ENCODE measurements around the gene LEKR1. TPM values are rescaled to one million over a fixed set of nuclear protein-coding genes. Genes with fewer than 3 reads are reported as not detected.

Gene LEKR1
- total and polyA plus RNA-seq, 2 of the 13 experiments (the other 11 are each of a cell fraction or from before 2014, with no cell fraction given), result 0.49 to 1.5 TPM

GRCh38 chr3:157066335-157067098, 240.4 kb downstream of the LEKR1 start:
- ChIA-PET POLR2A (interaction anchor here (1.9 kb wide), 1 partner anchor 22 kb away, joined by 5 read pairs; no protein-coding TSS in a partner anchor), CTCF (ENCODE audit: low intra/inter-chr PET ratio, low total read pairs) (no interaction called here)
- BruUV-seq (replicated peaks), result no TSS peak
- H3K36me3 ChIP-seq (replicated peaks in 1 of 2; ENCODE audit: control insufficient read depth in 1 of 2, insufficient read depth in 2 of 2, low read length in 2 of 2), result no peaks in the 10 kb centered on the region
- 36% methylated on average over 6 of the region's 11 CpGs for WGBS (ENCODE audit: low lambda C conversion rate)
- FAIRE-seq, result no peak
- peaks cover 2 to 12% of the 10 kb centered on the region in 2 experiments; a peak in 3 of 5 replicates for H3K27me3 ChIP-seq (ENCODE audit: control insufficient read depth in 1 of 2, insufficient read depth in 2 of 2, low read length in 2 of 2)
- no peak overlapping the region for H3K4me3 ChIP-seq (replicated peaks in 1 of 3; ENCODE audit: insufficient read depth in 1 of 3, low read depth in 2 of 3, low read length in 3 of 3)
- no peak overlapping the region for H2AFZ ChIP-seq (ENCODE audit: low read length)
- H3K9ac ChIP-seq (ENCODE audit: insufficient read depth, low read depth, low read length), result no peak overlapping the region
- H3K79me2 ChIP-seq (ENCODE audit: insufficient read depth, low read length), result no peaks in the 10 kb centered on the region
- no peak for TF ChIP-seq NFIB (CRISPR knock-in tag; IDR thresholded peaks at IDR 0.05; ENCODE audit: borderline replicate concordance)
- TF ChIP-seq IKZF5 (CRISPR knock-in tag; IDR thresholded peaks at IDR 0.05), result no peak
- no peak for TF ChIP-seq BCL6 (CRISPR knock-in tag; IDR thresholded peaks at IDR 0.05)
- no peak for TF ChIP-seq GABPB1 (CRISPR knock-in tag; IDR thresholded peaks at IDR 0.05)
- TF ChIP-seq REL (CRISPR knock-in tag; conservative IDR thresholded peaks at IDR 0.05), result no peak
- no peak for TF ChIP-seq ONECUT2 (CRISPR knock-in tag; IDR thresholded peaks at IDR 0.05)
- TF ChIP-seq GTF3A (CRISPR knock-in tag; conservative IDR thresholded peaks at IDR 0.05), result no peak
- TF ChIP-seq ATAD3A (CRISPR knock-in tag; IDR thresholded peaks at IDR 0.05), result no peak
- TF ChIP-seq ERF (CRISPR knock-in tag; IDR thresholded peaks at IDR 0.05), result no peak
- no peaks in the 10 kb centered on the region for H4K20me1 ChIP-seq (ENCODE audit: insufficient read depth, low read length)
- H3K9me3 ChIP-seq (ENCODE audit: low read length), result no peaks in the 10 kb centered on the region
- no peak for DNase-seq (ENCODE audit: low spot score)
- peak; percentile 41; the same call in 1 of the 3 replicates for ATAC-seq
- H3K27ac ChIP-seq (ENCODE audit: extremely low read length, insufficient read depth, low read length), result no peak overlapping the region
- in situ Hi-C loops (cut with HindIII; ENCODE audit: extremely low pct_ligation_motif_present, low pct_unique_long_range_greater_than_20kb), result no loop called here
- intact Hi-C loops (cut with micrococcal nuclease; ENCODE audit: unreplicated experiment), result no loop called here
- 0 out of 2 replicates have a peak, but pooled peaks cover 11% of the 10 kb centered on the region for H3K4me1 ChIP-seq (ENCODE audit: insufficient read depth, low read length)
- no peak overlapping the region for H3K4me2 ChIP-seq (ENCODE audit: low read depth, low read length)
